Measurements from ENCODE around the gene IPO4. TPM values are rescaled to one million over a fixed set of nuclear protein-coding genes. Genes with fewer than 3 reads are reported as not detected.

Gene IPO4
- total RNA-seq, 4 donors from 2014 or later = 25.1 to 40.0 (median 32.6) TPM

DNA sequence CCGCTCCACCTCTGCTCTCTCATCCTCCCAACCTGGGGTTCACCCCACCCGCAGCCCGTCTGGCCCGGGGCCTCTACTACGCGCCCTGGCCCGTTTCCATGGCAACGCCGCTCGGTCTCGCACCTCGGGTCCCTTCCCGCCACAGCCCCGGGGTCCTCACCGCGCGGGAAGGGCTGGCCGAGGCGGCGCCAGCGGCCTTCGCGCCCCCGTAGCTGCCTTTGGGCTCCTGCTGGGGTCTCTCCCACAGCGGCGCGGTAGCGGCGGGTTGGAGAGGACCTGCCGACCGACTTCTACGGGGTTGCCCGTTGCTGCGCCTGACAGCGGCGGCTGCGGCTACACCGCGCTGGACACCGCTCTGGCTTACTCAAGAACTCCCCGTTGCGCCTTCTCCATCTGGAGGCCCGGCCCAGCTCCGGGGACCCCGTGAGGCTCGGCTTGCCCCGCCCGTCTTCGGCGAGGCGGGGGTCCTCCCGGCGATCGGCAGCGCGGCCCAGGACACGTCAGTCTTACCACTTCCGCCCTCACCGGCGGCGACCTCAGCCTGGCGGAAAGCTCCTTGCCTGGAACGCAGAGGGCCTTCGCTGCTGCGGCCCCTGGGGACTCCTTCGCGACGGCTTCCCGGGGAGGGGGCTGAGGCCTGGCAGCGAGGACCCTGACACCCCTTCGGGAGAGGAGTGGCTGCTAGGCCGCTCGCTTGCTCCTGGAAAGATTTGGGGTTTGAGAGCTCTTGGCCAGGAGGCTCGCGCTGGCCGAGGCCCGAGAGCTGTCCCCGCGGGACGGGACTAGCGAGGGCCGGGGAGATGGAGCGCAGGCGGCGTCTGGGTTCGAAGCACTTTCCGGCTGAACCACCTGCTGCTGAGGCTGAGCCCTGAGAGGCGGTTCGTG is 6.8 kb upstream of the IPO4 start, which contains the start of gene TM9SF1:
TSS of gene TM9SF1 (minus strand) at position 256 of the 885 bp plus-strand sequence. CDS start 422 bp downstream, outside the sequence.
- peak within 1 kb of the TSS; percentile 82 for H3K4me3 ChIP-seq (ENCODE audit: low read depth, poor library complexity, severe bottlenecking)
- intact Hi-C loops (cut with DNase I; ENCODE audit: low total_unique reads) = no loop called here
- 1% methylated on average over 52 of the region's 89 CpGs for WGBS, 2 donors
- DNase-seq (ENCODE audit: low spot score in 2 of 2) = peak; percentile 81 to 97
- TF ChIP-seq, protein P1, sequence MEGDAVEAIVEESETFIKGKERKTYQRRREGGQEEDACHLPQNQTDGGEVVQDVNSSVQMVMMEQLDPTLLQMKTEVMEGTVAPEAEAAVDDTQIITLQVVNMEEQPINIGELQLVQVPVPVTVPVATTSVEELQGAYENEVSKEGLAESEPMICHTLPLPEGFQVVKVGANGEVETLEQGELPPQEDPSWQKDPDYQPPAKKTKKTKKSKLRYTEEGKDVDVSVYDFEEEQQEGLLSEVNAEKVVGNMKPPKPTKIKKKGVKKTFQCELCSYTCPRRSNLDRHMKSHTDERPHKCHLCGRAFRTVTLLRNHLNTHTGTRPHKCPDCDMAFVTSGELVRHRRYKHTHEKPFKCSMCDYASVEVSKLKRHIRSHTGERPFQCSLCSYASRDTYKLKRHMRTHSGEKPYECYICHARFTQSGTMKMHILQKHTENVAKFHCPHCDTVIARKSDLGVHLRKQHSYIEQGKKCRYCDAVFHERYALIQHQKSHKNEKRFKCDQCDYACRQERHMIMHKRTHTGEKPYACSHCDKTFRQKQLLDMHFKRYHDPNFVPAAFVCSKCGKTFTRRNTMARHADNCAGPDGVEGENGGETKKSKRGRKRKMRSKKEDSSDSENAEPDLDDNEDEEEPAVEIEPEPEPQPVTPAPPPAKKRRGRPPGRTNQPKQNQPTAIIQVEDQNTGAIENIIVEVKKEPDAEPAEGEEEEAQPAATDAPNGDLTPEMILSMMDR (IDR thresholded peaks at IDR 0.05) = no peak
- no peak for TF ChIP-seq POLR2A (IDR thresholded peaks at IDR 0.05)

DNA sequence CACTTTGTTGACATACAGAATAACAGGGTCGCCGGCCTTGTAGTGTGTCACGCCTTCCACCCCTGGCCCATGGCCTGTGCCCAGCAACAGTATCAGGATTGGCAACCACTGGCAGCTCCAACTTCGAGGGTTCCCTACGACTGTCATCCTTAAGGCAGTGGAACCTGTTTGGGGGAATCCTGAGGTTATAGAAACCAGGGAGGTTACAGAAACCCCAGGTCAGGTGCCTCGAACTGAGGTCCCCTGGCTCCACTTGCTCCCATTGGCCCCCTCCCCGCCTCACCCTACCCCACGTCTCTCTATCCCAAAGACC is 6.2 kb upstream of the IPO4 start:
- DNase-seq (ENCODE audit: low spot score in 2 of 2) = no peak
- intact Hi-C loops (cut with DNase I; ENCODE audit: low total_unique reads) = no loop called here
- TF ChIP-seq POLR2A (IDR thresholded peaks at IDR 0.05) = no peak
- TF ChIP-seq, protein P1 (IDR thresholded peaks at IDR 0.05) = no peak
- H3K4me3 ChIP-seq (ENCODE audit: low read depth, poor library complexity, severe bottlenecking) = peak overlapping the region; percentile 82
- WGBS, 2 donors = 39 to 47% methylated on average over 8 of the region's 8 CpGs

DNA sequence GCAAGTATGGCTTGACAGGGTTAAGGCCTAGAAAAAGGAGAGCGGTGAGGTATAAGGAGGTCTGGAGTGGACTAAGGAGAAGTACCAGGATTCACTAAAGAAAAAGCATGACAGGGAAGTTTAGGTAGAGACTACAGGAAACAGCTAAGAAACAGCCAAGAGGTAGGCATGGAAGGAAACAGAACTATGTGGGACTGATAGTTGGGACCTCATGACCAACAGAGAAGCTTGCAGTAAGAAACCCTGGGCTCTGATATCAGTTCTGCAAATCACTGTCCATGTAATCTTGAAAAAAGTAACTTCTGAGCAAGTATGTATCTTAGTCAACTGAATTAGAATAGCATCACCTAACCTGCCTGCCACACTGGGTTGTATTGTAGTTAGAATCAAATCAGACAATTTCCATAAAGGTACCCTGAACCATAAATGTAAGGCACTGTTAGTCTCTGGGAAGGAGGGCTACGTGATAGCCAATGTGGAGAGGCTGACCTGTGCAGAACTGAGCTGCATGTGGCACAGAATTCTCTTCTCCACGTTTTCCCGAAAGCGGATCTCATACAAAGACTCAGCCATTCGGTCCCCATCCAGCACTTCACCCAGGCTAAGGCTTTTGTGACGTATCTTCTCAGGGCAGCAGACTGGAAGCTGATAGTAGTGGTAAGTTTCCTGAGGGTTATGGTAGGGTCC is 5.7 kb upstream of the IPO4 start:
- intact Hi-C loops (cut with DNase I; ENCODE audit: low total_unique reads) = no loop called here
- no peak for DNase-seq (ENCODE audit: low spot score in 2 of 2)
- 68 to 82% methylated on average over 7 of the region's 7 CpGs for WGBS, 2 donors
- TF ChIP-seq POLR2A (IDR thresholded peaks at IDR 0.05) = no peak
- TF ChIP-seq, protein P1 (IDR thresholded peaks at IDR 0.05) = no peak
- H3K4me3 ChIP-seq (ENCODE audit: low read depth, poor library complexity, severe bottlenecking) = no peak overlapping the region

DNA sequence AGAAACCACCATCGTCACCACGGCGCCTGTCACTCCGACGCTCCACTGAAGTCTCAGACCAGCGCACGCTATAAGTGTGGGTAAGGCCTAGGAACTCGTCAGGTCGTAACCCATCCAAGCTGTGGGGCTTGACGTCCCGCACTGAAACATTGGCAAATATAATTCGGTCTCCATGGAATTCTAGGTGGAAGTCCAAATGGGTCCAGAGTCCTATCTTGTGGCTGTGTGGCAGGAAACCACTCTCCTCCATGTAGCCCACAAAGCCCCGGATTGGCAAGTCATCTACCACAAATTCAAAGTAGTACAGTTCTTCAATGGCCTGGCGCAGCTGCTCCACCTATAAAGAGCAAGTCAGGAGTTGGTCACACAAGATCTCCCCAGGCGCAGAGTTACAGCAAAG is 4.3 kb upstream of the IPO4 start:
- WGBS, 2 donors = 94 to 95% methylated on average over 15 of the region's 15 CpGs
- no peak overlapping the region for H3K4me3 ChIP-seq (ENCODE audit: low read depth, poor library complexity, severe bottlenecking)
- DNase-seq (ENCODE audit: low spot score in 2 of 2) = no peak
- no peak for TF ChIP-seq POLR2A (IDR thresholded peaks at IDR 0.05)
- TF ChIP-seq, protein P1 (IDR thresholded peaks at IDR 0.05) = no peak
- intact Hi-C loops (cut with DNase I; ENCODE audit: low total_unique reads) = no loop called here

DNA sequence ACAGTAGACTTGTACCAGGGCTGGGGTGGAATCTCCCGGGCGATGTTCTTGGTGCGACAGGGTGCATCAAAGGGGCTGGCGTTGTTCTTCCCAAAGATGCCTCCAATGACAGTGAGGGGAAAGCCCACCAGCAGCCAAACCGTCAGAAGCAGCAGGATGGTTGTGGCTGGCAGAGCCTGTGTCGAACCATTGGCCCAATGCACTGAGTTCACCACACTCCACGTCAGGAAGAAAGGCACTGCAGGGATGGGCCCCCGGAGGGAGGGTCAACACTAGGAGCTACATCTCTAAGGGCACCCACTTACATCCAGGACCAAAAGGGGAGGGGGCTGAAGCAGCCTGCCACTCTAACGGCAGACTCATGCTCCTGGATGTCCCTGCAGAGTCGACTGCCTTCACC is 1.8 kb upstream of the IPO4 start:
- no peak for DNase-seq (ENCODE audit: low spot score in 2 of 2)
- intact Hi-C loops (cut with DNase I; ENCODE audit: low total_unique reads) = no loop called here
- WGBS, 2 donors = 87 to 90% methylated on average over 10 of the region's 10 CpGs
- no peak overlapping the region for H3K4me3 ChIP-seq (ENCODE audit: low read depth, poor library complexity, severe bottlenecking)
- TF ChIP-seq POLR2A (IDR thresholded peaks at IDR 0.05) = no peak
- TF ChIP-seq, protein P1 (IDR thresholded peaks at IDR 0.05) = no peak
